Activated naive CD8-positive, alpha-beta T cell treated with anti-CD3 and anti-CD28 coated beads, Interleukin-2, amount 50 U/mL, for 24 hours (primary cell): ENCODE measurements around the gene EPB42.
"Not testable (repeated sequence)": the region's sequence is repeated elsewhere in the genome, so short reads cannot be mapped to it uniquely, and the experiment has no call there.

Experiments used
- ATAC-seq: fragments of 150-1000 bp; cut with Tn5 transposase; one replicate; pipeline ENCODE4 v1.10.0; 2021
- DNase-seq: peaks from one replicate; pipeline ENCODE4 v3.0.0; 2021
- H3K27ac Mint-ChIP-seq: one replicate; pipeline ENCODE4 v1.8.0; 2021; ENCODE audit warnings: mild to moderate bottlenecking, mixed read lengths
- H3K27me3 Mint-ChIP-seq: one replicate; pipeline ENCODE4 v1.8.0; 2021; ENCODE audit warnings: mixed read lengths
- H3K36me3 Mint-ChIP-seq: one replicate; pipeline ENCODE4 v1.8.0; 2021; ENCODE audit warnings: low read depth, mixed read lengths
- H3K4me1 Mint-ChIP-seq: one replicate; pipeline ENCODE4 v1.8.0; 2021; ENCODE audit warnings: mixed read lengths
- H3K4me3 Mint-ChIP-seq: one replicate; pipeline ENCODE4 v1.8.0; 2021; ENCODE audit warnings: mild to moderate bottlenecking, moderate library complexity, mixed read lengths
- H3K9me3 Mint-ChIP-seq: one replicate; pipeline ENCODE4 v1.8.0; 2021; ENCODE audit warnings: mixed read lengths

EPB42 gene

GRCh38 chr15:43229977-43230376 lies 9.2 kb upstream of the EPB42 start:
- Mint-ChIP-seq H3K27ac (no peak overlapping the region), H3K4me3 (no peak overlapping the region), H3K4me1 (peaks cover 5% of the 10 kb centered on the region), H3K36me3 (no peaks in the 10 kb centered on the region), H3K27me3 (peaks cover 10% of the 10 kb centered on the region), H3K9me3 (no peaks in the 10 kb centered on the region)
- ATAC-seq (no peak), DNase-seq (no peak)

DNA sequence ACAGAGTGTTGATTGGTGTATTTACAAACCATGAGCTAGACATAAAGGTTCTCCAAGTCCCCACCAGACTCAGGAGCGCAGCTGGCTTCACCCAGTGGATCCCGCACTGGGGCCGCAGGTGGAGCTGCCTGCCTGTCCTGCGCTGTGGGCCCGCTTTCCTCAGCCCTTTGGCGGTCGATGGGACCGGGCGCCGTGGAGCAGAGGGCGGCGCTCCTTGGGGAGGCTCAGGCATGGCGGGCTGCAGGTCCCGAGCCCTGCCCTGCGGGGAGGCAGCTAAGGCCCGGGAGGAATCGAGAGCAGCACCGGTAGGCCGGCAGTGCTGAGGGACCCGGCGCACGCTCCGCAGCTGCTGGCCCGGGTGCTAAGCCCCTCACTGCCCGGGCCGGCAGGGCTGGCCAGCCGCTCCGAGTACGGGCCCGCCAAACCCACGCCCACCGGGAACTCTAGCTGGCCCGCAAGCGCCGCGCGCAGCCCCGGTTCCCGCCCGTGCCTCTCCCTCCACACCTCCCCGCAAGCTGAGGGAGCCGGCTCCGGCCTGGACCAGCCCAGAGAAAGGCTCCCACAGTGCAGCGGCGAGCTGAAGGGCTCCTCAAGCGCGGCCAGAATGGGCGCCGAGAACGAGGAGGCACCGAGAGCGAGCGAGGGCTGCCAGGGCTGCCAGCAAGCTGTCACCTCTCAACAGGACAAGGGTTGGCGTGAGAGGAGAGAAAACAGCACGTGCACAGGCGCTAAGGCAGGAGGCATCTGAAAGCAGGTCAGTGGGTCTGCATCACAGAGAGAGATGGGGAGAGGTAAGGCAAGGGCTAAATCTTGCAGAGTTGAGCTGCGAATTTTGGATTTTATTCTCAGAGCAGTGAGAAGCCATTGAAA lies 5.9 kb upstream of the EPB42 start:
- H3K4me1 Mint-ChIP-seq: peaks cover 5% of the 10 kb centered on the region
- H3K27me3 Mint-ChIP-seq: peaks cover 13% of the 10 kb centered on the region
- H3K36me3 Mint-ChIP-seq: no peaks in the 10 kb centered on the region
- H3K9me3 Mint-ChIP-seq: no peaks in the 10 kb centered on the region
- H3K4me3 Mint-ChIP-seq: no peak overlapping the region
- DNase-seq (no peak), ATAC-seq (no peak)
- no peak overlapping the region for H3K27ac Mint-ChIP-seq

DNA sequence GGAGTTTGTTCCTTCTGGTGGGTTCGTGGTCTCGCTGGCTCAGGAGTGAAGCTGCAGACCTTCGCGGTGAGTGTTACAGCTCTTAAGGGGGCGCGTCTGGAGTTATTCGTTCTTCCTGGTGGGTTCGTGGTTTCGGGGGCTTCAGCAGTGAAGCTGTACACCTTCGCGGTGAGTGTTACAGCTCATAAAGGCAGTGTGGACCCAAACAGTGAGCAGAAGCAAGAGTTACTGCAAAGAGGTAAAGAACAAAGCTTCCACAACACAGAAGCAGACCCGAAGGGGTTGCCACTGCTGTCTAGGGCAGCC lies 5.1 kb upstream of the EPB42 start:
- peaks cover 13% of the 10 kb centered on the region for H3K27me3 Mint-ChIP-seq
- H3K4me1 Mint-ChIP-seq, DNase-seq, H3K9me3 Mint-ChIP-seq, H3K36me3 Mint-ChIP-seq, ATAC-seq, H3K27ac Mint-ChIP-seq: not testable (repeated sequence)
- peak overlapping the region; percentile 35 for H3K4me3 Mint-ChIP-seq

DNA sequence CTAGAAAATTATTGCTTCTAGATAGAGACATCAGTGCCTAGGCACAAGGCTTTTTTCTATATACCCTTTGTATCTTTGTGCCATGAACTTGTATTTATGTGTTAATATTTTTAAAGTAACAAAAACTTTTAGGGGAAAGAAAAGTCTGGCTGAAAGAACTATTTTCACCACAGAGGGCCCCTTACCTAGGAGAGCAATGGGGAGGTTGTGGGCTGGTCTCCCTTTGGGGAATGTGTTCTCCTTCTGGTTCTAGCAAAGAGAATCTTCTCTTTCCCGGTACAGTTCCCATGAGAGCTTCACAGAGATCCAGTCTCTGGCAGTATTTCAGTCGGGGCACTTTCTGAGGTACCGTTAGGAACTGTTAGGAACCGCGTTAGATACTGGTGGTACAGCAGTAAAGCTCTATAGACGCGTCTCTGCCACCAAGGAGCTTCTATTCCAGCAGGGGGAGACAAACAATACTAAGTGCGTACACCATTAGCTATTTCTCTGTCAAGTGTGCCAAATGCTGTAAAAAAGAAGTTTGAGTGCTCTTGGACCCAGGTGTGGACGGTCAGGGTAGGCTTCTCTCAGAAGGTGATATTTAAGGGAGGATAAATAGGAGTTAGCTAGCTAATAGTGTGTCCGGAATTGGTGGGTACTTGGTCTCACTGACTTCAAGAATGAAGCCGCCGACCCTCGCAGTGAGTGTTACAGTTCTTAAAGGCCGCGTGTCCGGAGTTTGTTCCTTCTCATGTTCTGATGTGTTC lies 4.6 kb upstream of the EPB42 start:
- Mint-ChIP-seq H3K4me1 (peaks cover 5% of the 10 kb centered on the region), H3K27ac (no peak overlapping the region), H3K36me3 (no peaks in the 10 kb centered on the region), H3K9me3 (no peaks in the 10 kb centered on the region), H3K27me3 (peaks cover 13% of the 10 kb centered on the region), H3K4me3 (peak overlapping the region; percentile 35)
- peak; percentile 36 for DNase-seq
- ATAC-seq: peak; percentile 92

GRCh38 chr15:43221422-43221821 lies 604 bp upstream of the EPB42 start:
- Mint-ChIP-seq H3K36me3 (no peaks in the 10 kb centered on the region), H3K9me3 (no peaks in the 10 kb centered on the region), H3K4me3 (no peak overlapping the region), H3K27me3 (peaks cover 10% of the 10 kb centered on the region), H3K27ac (no peak overlapping the region), H3K4me1 (peaks cover 5% of the 10 kb centered on the region)
- no peak for ATAC-seq
- no peak for DNase-seq

DNA sequence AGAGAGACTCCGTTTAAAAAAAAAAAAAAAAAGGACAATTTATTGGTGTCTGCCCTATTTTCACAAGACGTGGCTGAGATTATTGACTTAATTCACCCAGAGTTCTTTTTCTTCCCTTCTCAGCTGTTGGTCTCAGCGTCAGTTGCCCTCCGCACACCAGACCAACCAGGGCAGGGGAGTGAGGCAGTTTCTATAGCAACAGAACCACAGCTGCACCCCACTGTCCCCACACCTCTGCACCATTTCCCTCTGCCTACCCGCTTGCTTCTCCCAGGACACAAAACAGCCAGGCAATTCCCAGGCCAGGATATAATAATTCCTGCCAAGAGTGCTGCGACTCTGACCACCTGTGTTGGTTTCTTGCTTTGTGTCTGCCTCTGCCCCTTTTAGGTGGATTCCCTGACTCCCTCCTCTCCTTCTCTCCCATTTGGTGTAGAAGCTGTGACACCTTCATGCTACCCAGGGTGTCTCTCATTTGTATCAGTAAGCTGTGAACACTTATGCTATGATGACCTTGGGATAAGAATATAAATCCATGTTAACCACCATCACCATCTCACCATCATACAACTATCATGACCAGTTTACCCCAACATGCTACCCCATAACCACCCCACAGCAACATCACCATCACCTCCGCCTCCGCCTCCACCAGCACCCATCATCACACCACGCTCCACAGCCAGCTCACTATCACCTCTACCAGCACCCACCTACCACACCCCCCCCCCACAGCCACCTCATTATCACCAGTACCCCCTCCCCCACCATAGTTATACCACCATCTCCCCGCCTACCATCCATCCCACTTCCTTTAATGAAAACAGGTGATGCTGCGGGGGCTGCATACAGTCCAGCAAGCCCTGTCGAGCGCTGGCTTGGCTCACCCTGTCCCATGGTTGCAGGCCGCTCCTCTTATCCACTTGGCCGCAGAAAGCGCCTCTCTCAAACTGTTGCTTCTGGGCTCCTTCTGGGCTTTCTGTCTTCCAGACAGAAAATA lies 589 bp downstream of the EPB42 start:
- no peaks in the 10 kb centered on the region for H3K4me1 Mint-ChIP-seq
- H3K27me3 Mint-ChIP-seq: peaks cover 6% of the 10 kb centered on the region
- no peak overlapping the region for H3K4me3 Mint-ChIP-seq
- DNase-seq: no peak
- H3K9me3 Mint-ChIP-seq: no peaks in the 10 kb centered on the region
- ATAC-seq: peak; percentile 26
- H3K36me3 Mint-ChIP-seq: no peaks in the 10 kb centered on the region
- H3K27ac Mint-ChIP-seq: no peak overlapping the region

GRCh38 chr15:43218908-43219706 lies 1.7 kb downstream of the EPB42 start:
- ATAC-seq (no peak), DNase-seq (no peak)
- Mint-ChIP-seq H3K27ac (no peak overlapping the region), H3K4me3 (no peak overlapping the region), H3K4me1 (no peaks in the 10 kb centered on the region), H3K27me3 (peaks cover 4% of the 10 kb centered on the region), H3K9me3 (no peaks in the 10 kb centered on the region), H3K36me3 (no peaks in the 10 kb centered on the region)

GRCh38 chr15:43215961-43216360 lies 4.9 kb downstream of the EPB42 start:
- H3K27me3 Mint-ChIP-seq: peaks cover under 1% of the 10 kb centered on the region
- DNase-seq: no peak
- no peak overlapping the region for H3K4me3 Mint-ChIP-seq
- H3K27ac Mint-ChIP-seq: no peak overlapping the region
- no peak for ATAC-seq
- no peaks in the 10 kb centered on the region for H3K36me3 Mint-ChIP-seq
- H3K9me3 Mint-ChIP-seq: no peaks in the 10 kb centered on the region
- no peaks in the 10 kb centered on the region for H3K4me1 Mint-ChIP-seq

- no peak overlapping the region for H3K4me3 Mint-ChIP-seq
- no peaks in the 10 kb centered on the region for H3K36me3 Mint-ChIP-seq
Observed at GRCh38 chr15:43214592-43215295, 6.1 kb downstream of the EPB42 start.

DNA sequence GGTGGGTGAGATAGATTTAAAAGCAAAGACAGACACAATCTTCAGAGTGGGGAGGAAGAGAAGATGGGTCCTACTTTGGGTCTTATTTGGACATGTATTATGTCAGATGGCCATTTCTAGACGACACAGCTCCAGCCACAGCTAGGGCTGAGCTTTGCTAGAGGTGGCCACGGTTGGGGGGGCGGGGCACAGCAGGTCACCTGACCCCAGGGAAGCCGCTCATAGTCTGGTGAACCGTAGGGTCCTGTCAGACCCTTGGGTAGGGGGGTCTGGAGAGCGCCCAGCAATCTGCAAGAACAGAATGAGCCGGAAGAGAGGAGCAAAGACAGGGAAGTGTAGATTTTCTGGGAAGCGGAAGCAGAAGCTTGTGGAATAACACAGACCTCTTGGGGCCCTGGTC lies 6.6 kb downstream of the EPB42 start:
- Mint-ChIP-seq H3K27ac (no peak overlapping the region), H3K36me3 (no peaks in the 10 kb centered on the region), H3K9me3 (no peaks in the 10 kb centered on the region), H3K4me1 (no peaks in the 10 kb centered on the region), H3K4me3 (no peak overlapping the region), H3K27me3 (peaks cover 9% of the 10 kb centered on the region)
- ATAC-seq: no peak
- no peak for DNase-seq

More at GRCh38 chr15:43214592-43215295, 6.1 kb downstream of the EPB42 start:
- no peak for DNase-seq
- Mint-ChIP-seq H3K27ac (no peak overlapping the region), H3K9me3 (no peaks in the 10 kb centered on the region), H3K4me1 (no peaks in the 10 kb centered on the region), H3K27me3 (peaks cover 7% of the 10 kb centered on the region)
- no peak for ATAC-seq

DNA sequence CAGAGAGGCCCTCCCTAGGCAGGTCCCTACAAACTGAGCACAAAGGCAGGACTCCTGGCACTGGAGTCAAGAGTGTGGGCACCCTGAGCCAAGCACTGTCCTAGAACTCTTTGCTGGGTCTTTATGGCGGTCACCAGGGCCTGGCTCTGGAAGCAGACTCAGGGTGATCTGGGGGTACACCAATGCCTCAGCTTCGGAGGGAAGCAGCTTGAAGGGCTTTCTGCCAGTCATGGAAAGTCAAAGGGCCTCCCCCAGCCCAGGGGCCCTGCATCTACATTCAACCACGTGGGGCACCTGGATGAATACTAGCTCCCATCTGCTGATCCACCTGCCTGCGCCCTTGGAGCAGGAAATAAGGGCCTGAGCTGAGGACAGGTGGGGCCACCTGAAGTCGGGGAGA lies 7.4 kb downstream of the EPB42 start:
- no peak for ATAC-seq
- H3K36me3 Mint-ChIP-seq: no peaks in the 10 kb centered on the region
- H3K9me3 Mint-ChIP-seq: no peaks in the 10 kb centered on the region
- no peak overlapping the region for H3K27ac Mint-ChIP-seq
- H3K27me3 Mint-ChIP-seq: peaks cover 15% of the 10 kb centered on the region
- no peak overlapping the region for H3K4me3 Mint-ChIP-seq
- H3K4me1 Mint-ChIP-seq: no peaks in the 10 kb centered on the region
- no peak for DNase-seq

DNA sequence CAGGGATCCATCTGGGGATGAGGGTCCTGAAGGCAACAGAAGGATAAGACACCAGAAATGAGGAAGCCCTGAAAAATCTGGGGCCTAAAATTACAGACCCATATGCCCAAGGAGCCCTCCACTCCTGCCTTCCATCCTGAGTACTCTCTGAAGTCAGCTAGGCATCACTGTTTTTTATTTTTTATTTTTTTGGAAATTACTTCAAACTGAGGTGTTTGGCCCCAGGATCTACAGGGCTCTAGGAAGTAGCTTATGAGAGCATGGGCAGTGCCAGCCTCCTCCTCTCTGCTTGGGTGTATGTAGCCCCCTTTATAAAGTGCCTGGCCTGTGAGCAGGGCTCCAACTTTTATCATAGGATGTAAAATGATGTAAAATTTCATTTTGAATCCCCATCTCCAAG lies 7.9 kb downstream of the EPB42 start:
- Mint-ChIP-seq H3K9me3 (no peaks in the 10 kb centered on the region), H3K27ac (no peak overlapping the region), H3K4me1 (no peaks in the 10 kb centered on the region), H3K36me3 (no peaks in the 10 kb centered on the region), H3K4me3 (no peak overlapping the region), H3K27me3 (peaks cover 15% of the 10 kb centered on the region)
- DNase-seq (no peak), ATAC-seq (no peak)

GRCh38 chr15:43212299-43212698 lies 8.5 kb downstream of the EPB42 start:
- Mint-ChIP-seq H3K27me3 (peaks cover 15% of the 10 kb centered on the region), H3K36me3 (no peaks in the 10 kb centered on the region), H3K27ac (no peak overlapping the region), H3K9me3 (no peaks in the 10 kb centered on the region), H3K4me1 (no peaks in the 10 kb centered on the region), H3K4me3 (no peak overlapping the region)
- DNase-seq: no peak
- ATAC-seq: no peak
